ENCODE data around the gene PKNOX2. TPM values are rescaled to one million over a fixed set of nuclear protein-coding genes. Genes with fewer than 3 reads are reported as not detected.

Gene PKNOX2
- total RNA-seq, 1 donor from 2014 or later: 17.8 TPM

- no peak overlapping the region for H3K4me3 ChIP-seq
- DNase-seq (no peak), ATAC-seq (no peak)
- H3K4me1 ChIP-seq: no peaks in the 10 kb centered on the region
- no peaks in the 10 kb centered on the region for H3K36me3 ChIP-seq
- H3K27me3 ChIP-seq: no peaks in the 10 kb centered on the region
- H3K9me3 ChIP-seq: no peaks in the 10 kb centered on the region
- no peak overlapping the region for H3K27ac ChIP-seq
- TF ChIP-seq CTCF (IDR thresholded peaks at IDR 0.05): no peak
- intact Hi-C loops (cut with DNase I): no loop called here
These were observed 140.3 kb downstream of the PKNOX2 start for GRCh38 chr11:125304876-125305275.

GRCh38 chr11:125305345-125305744 is 140.8 kb downstream of the PKNOX2 start:
- Histone ChIP-seq H3K9me3 (no peaks in the 10 kb centered on the region), H3K27ac (no peak overlapping the region), H3K36me3 (no peaks in the 10 kb centered on the region), H3K27me3 (no peaks in the 10 kb centered on the region), H3K4me1 (no peaks in the 10 kb centered on the region), H3K4me3 (no peak overlapping the region)
- DNase-seq: peak; percentile 42
- intact Hi-C loops (cut with DNase I): no loop called here
- ATAC-seq: no peak
- no peak for TF ChIP-seq CTCF (IDR thresholded peaks at IDR 0.05)

GRCh38 chr11:125306476-125306875 is 141.9 kb downstream of the PKNOX2 start:
- DNase-seq: no peak
- H3K36me3 ChIP-seq: no peaks in the 10 kb centered on the region
- no peak overlapping the region for H3K27ac ChIP-seq
- TF ChIP-seq CTCF (IDR thresholded peaks at IDR 0.05): no peak
- no peak overlapping the region for H3K4me3 ChIP-seq
- H3K27me3 ChIP-seq: no peaks in the 10 kb centered on the region
- no peaks in the 10 kb centered on the region for H3K9me3 ChIP-seq
- no peak for ATAC-seq
- no peaks in the 10 kb centered on the region for H3K4me1 ChIP-seq
- intact Hi-C loops (cut with DNase I): no loop called here

- H3K27ac ChIP-seq: no peak overlapping the region
- ATAC-seq: no peak
These were observed 143.7 kb downstream of the PKNOX2 start for GRCh38 chr11:125308246-125308645.

GRCh38 chr11:125312391-125312790 is 147.8 kb downstream of the PKNOX2 start:
- H3K27ac ChIP-seq: no peak overlapping the region
- DNase-seq (no peak), ATAC-seq (no peak)
- intact Hi-C loops (cut with DNase I): no loop called here
- H3K4me1 ChIP-seq: peaks cover 7% of the 10 kb centered on the region
- no peaks in the 10 kb centered on the region for H3K36me3 ChIP-seq
- TF ChIP-seq CTCF (IDR thresholded peaks at IDR 0.05): no peak
- no peaks in the 10 kb centered on the region for H3K27me3 ChIP-seq
- H3K4me3 ChIP-seq: no peak overlapping the region
- H3K9me3 ChIP-seq: no peaks in the 10 kb centered on the region

More at GRCh38 chr11:125308246-125308645, 143.7 kb downstream of the PKNOX2 start:
- Histone ChIP-seq H3K4me3 (no peak overlapping the region), H3K9me3 (no peaks in the 10 kb centered on the region), H3K4me1 (no peaks in the 10 kb centered on the region), H3K36me3 (no peaks in the 10 kb centered on the region), H3K27me3 (no peaks in the 10 kb centered on the region)
- intact Hi-C loops (cut with DNase I): no loop called here
- no peak for DNase-seq
- TF ChIP-seq CTCF (IDR thresholded peaks at IDR 0.05): no peak

- H3K27ac ChIP-seq: no peak overlapping the region
- intact Hi-C loops (cut with DNase I): no loop called here
- H3K4me3 ChIP-seq: no peak overlapping the region
- DNase-seq (no peak), ATAC-seq (no peak)
- no peaks in the 10 kb centered on the region for H3K36me3 ChIP-seq
- no peaks in the 10 kb centered on the region for H3K27me3 ChIP-seq
- H3K9me3 ChIP-seq: no peaks in the 10 kb centered on the region
- H3K4me1 ChIP-seq: peaks cover 7% of the 10 kb centered on the region
- no peak for TF ChIP-seq CTCF (IDR thresholded peaks at IDR 0.05)
These were observed 148.3 kb downstream of the PKNOX2 start for GRCh38 chr11:125312812-125313211.

Data from upper lobe of right lung (tissue), 1 donor.